GM23248 (cell line): ENCODE results near the gene HDGFL3.

ENCODE experiments used
- EZH2 ChIP-seq: fragments of 200-600 bp; sonication (generic); IDR thresholded peaks from 2 replicates; pipeline ENCODE4 v1.6.1; 2018; ENCODE audit warnings: antibody characterized with exemption, mild to moderate bottlenecking; ENCODE audit not compliant: insufficient read depth, poor library complexity, severe bottlenecking
- EZH2phosphoT487 ChIP-seq: fragments of 200-600 bp; sonication (generic); IDR thresholded peaks from 2 replicates; pipeline ENCODE4 v1.6.1; 2018; ENCODE audit warnings: antibody characterized with exemption, moderate library complexity, mild to moderate bottlenecking, low read depth; ENCODE audit not compliant: insufficient read depth

DNA sequence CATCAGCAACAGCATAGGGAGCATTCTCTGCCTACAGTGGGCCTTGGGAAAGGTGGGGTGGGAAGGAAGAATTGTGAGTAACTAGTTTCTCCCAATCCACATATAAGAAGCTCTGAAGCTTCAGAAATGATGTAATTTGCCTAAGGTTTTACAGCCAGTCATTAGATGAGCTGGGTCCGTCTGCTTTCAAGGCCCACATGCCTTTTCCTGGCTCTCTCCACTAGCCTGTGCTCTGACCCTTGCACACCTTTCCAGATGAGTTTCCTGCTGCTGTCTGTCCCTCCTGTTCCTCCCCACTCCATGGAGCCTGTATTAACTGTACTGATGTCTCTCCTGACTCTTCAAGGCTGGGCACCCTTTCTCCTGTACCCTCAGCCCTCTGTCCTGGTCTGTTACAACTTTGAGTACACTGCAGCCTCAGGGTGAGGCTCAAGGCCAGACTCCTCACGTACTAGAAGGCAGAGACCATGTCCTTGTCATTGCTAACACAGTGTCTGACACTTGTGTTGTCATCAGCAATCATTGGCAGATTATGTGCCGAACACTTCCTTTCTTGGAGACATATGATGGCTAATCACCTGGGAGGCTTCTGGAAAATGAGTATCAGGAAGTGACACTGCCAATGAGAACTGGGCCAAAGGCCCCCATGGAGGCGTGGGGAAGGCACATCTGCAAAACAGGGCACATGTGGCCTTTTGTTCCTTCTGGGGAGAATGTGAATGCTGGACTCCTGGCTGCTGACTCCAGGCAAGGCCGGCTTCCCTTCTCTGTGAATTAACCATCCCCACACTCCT lies 93.5 kb downstream of the HDGFL3 start:
- no peak for TF ChIP-seq EZH2
- no peak for TF ChIP-seq EZH2phosphoT487
